Tibial nerve (tissue), 4 donors: ENCODE results near the gene PRODH2.

Experiments used
- EP300 ChIP-seq, 2 donors: sonication (generic); formaldehyde crosslinking; IDR thresholded peaks; one replicate each; pipeline ENCODE4 v1.6.1; 2017; ENCODE audit warnings: antibody characterized with exemption in 2 of 2, mild to moderate bottlenecking in 1 of 2
- POLR2A ChIP-seq, 2 donors: fragments of 450-650 bp; IDR thresholded peaks; one replicate each; pipeline ENCODE4 v1.6.1; 2017; ENCODE audit warnings: antibody characterized with exemption in 2 of 2, mild to moderate bottlenecking in 2 of 2, moderate library complexity in 2 of 2
- TF ChIP-seq, protein P1 (sequence below), 5 experiments: fragments of 200-600 bp in 3 of 5; fragments of 450-650 bp in 2 of 5; sonication (generic) in 3 of 5; IDR thresholded peaks; one replicate each; pipeline ENCODE4 v1.5.1; 2016 to 2019; ENCODE audit warnings: antibody characterized with exemption in 5 of 5, mild to moderate bottlenecking in 3 of 5, moderate library complexity in 2 of 5

GRCh38 chr19:35780717-35781116 lies 31.9 kb downstream of the PRODH2 start:
- TF ChIP-seq, protein P1, sequence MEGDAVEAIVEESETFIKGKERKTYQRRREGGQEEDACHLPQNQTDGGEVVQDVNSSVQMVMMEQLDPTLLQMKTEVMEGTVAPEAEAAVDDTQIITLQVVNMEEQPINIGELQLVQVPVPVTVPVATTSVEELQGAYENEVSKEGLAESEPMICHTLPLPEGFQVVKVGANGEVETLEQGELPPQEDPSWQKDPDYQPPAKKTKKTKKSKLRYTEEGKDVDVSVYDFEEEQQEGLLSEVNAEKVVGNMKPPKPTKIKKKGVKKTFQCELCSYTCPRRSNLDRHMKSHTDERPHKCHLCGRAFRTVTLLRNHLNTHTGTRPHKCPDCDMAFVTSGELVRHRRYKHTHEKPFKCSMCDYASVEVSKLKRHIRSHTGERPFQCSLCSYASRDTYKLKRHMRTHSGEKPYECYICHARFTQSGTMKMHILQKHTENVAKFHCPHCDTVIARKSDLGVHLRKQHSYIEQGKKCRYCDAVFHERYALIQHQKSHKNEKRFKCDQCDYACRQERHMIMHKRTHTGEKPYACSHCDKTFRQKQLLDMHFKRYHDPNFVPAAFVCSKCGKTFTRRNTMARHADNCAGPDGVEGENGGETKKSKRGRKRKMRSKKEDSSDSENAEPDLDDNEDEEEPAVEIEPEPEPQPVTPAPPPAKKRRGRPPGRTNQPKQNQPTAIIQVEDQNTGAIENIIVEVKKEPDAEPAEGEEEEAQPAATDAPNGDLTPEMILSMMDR (IDR thresholded peaks at IDR 0.05) = no peak
- TF ChIP-seq EP300 (IDR thresholded peaks at IDR 0.05) (no peak), POLR2A (IDR thresholded peaks at IDR 0.05) (no peak)
